HTR-8/SVneo (cell line): ENCODE data around the gene LTBP1.

Experiments used
- DNase-seq: peaks from one replicate; pipeline ENCODE4 v3.0.0; 2011; ENCODE audit warnings: low spot score, mixed read lengths; ENCODE audit not compliant: insufficient read length
- FAIRE-seq: peaks from 2 replicates; lab custom pipeline; 2011; peaks lifted over from hg19 to GRCh38; lab: Jason Lieb, UNC

LTBP1 gene

GRCh38 chr2:33274524-33274923 is 327.8 kb downstream of the LTBP1 start:
- FAIRE-seq: no peak
- DNase-seq: no peak

GRCh38 chr2:33275689-33276444 is 329.1 kb downstream of the LTBP1 start:
- peak; percentile 77 for DNase-seq
- peak; percentile 74 for FAIRE-seq

GRCh38 chr2:33277002-33277426 is 330.3 kb downstream of the LTBP1 start:
- DNase-seq: no peak
- FAIRE-seq: no peak

GRCh38 chr2:33278245-33278943 is 331.6 kb downstream of the LTBP1 start:
- FAIRE-seq (no peak), DNase-seq (no peak)

- no peak for FAIRE-seq
- no peak for DNase-seq
Observed at GRCh38 chr2:33284287-33284686, 337.5 kb downstream of the LTBP1 start.

- no peak for DNase-seq
- FAIRE-seq: no peak
Observed at GRCh38 chr2:33287507-33288005, 340.8 kb downstream of the LTBP1 start.

- FAIRE-seq (no peak), DNase-seq (no peak)
Observed at GRCh38 chr2:33288011-33288410, 341.3 kb downstream of the LTBP1 start.

- DNase-seq (no peak), FAIRE-seq (no peak)
Observed at GRCh38 chr2:33289961-33290360, 343.2 kb downstream of the LTBP1 start.

GRCh38 chr2:33291278-33292013 is 344.7 kb downstream of the LTBP1 start:
- DNase-seq: no peak
- FAIRE-seq: no peak

- no peak for FAIRE-seq
Observed at GRCh38 chr2:33292063-33292462, 345.3 kb downstream of the LTBP1 start.

GRCh38 chr2:33292981-33293595 is 346.3 kb downstream of the LTBP1 start:
- DNase-seq: no peak
- FAIRE-seq: no peak

More at GRCh38 chr2:33292063-33292462, 345.3 kb downstream of the LTBP1 start:
- DNase-seq: no peak

- no peak for FAIRE-seq
- peak; percentile 28 for DNase-seq
Observed at GRCh38 chr2:33298233-33298632, 351.5 kb downstream of the LTBP1 start.

GRCh38 chr2:33301355-33301754 is 354.6 kb downstream of the LTBP1 start:
- no peak for FAIRE-seq

GRCh38 chr2:33302348-33302747 is 355.6 kb downstream of the LTBP1 start:
- FAIRE-seq: no peak
- DNase-seq: no peak

More at GRCh38 chr2:33301355-33301754, 354.6 kb downstream of the LTBP1 start:
- no peak for DNase-seq

GRCh38 chr2:33304032-33304864 is 357.5 kb downstream of the LTBP1 start:
- DNase-seq: no peak
- no peak for FAIRE-seq

- no peak for FAIRE-seq
- no peak for DNase-seq
Observed at GRCh38 chr2:33307659-33308270, 361.0 kb downstream of the LTBP1 start.

GRCh38 chr2:33312355-33312754 is 365.6 kb downstream of the LTBP1 start:
- DNase-seq (no peak), FAIRE-seq (no peak)

- FAIRE-seq: no peak
- DNase-seq: no peak
Observed at GRCh38 chr2:33313039-33313438, 366.3 kb downstream of the LTBP1 start.

- no peak for FAIRE-seq
- no peak for DNase-seq
Observed at GRCh38 chr2:33314541-33314940, 367.8 kb downstream of the LTBP1 start.
